ENCODE results near the gene FGF4. TPM values are rescaled to one million over a fixed set of nuclear protein-coding genes. Genes with fewer than 3 reads are reported as not detected.
"Not testable (repeated sequence)": the region's sequence is repeated elsewhere in the genome, so short reads cannot be mapped to it uniquely, and the experiment has no call there.

FGF4 gene
- total RNA-seq, 1 donor from 2014 or later, result not detected

GRCh38 chr11:69765498-69765995, 9.6 kb downstream of the FGF4 start:
- Histone ChIP-seq H3K27me3 (ENCODE audit: low read depth) (peaks cover 88% of the 10 kb centered on the region), H3K36me3 (no peaks in the 10 kb centered on the region), H3K27ac (replicated peaks) (no peak overlapping the region), H3K9me3 (replicated peaks) (peaks cover 9% of the 10 kb centered on the region), H3K4me3 (no peak overlapping the region), H3K4me1 (no peaks in the 10 kb centered on the region)
- TF ChIP-seq CTCF (IDR thresholded peaks at IDR 0.05; ENCODE audit: borderline replicate concordance), result no peak
- DNase-seq, result no peak
- intact Hi-C loops (cut with micrococcal nuclease), result no loop called here

GRCh38 chr11:69764918-69765317, 10.2 kb downstream of the FGF4 start:
- H3K4me3 ChIP-seq; H3K36me3 ChIP-seq; intact Hi-C loops (cut with micrococcal nuclease); H3K27ac ChIP-seq (replicated peaks); H3K9me3 ChIP-seq (replicated peaks); DNase-seq; H3K4me1 ChIP-seq: not testable (repeated sequence)
- H3K27me3 ChIP-seq (ENCODE audit: low read depth), result peaks cover 87% of the 10 kb centered on the region

- H3K27ac ChIP-seq (replicated peaks), result no peak overlapping the region
- TF ChIP-seq CTCF (IDR thresholded peaks at IDR 0.05; ENCODE audit: borderline replicate concordance), result no peak
- no peak overlapping the region for H3K4me3 ChIP-seq
- H3K27me3 ChIP-seq (ENCODE audit: low read depth), result peaks cover 72% of the 10 kb centered on the region
- H3K9me3 ChIP-seq (replicated peaks), result peaks cover 19% of the 10 kb centered on the region
- DNase-seq, result no peak
- H3K4me1 ChIP-seq, result no peaks in the 10 kb centered on the region
- no peaks in the 10 kb centered on the region for H3K36me3 ChIP-seq
- intact Hi-C loops (cut with micrococcal nuclease), result no loop called here
These were observed 14.8 kb downstream of the FGF4 start for GRCh38 chr11:69760319-69760718.

GRCh38 chr11:69752890-69753289, 22.3 kb downstream of the FGF4 start:
- H3K4me3 ChIP-seq, result no peak overlapping the region
- H3K4me1 ChIP-seq, result no peaks in the 10 kb centered on the region
- H3K9me3 ChIP-seq (replicated peaks), result peaks cover 13% of the 10 kb centered on the region
- no peak for TF ChIP-seq CTCF (IDR thresholded peaks at IDR 0.05; ENCODE audit: borderline replicate concordance)
- intact Hi-C loops (cut with micrococcal nuclease), result no loop called here
- H3K27ac ChIP-seq (replicated peaks), result no peak overlapping the region
- DNase-seq, result no peak
- H3K27me3 ChIP-seq (ENCODE audit: low read depth), result peaks cover 66% of the 10 kb centered on the region
- H3K36me3 ChIP-seq, result no peaks in the 10 kb centered on the region

GRCh38 chr11:69750875-69751597, 24.1 kb downstream of the FGF4 start:
- peaks cover 4% of the 10 kb centered on the region for H3K9me3 ChIP-seq (replicated peaks)
- DNase-seq, result no peak
- H3K27me3 ChIP-seq (ENCODE audit: low read depth), result peaks cover 79% of the 10 kb centered on the region
- intact Hi-C loops (cut with micrococcal nuclease), result no loop called here
- H3K4me1 ChIP-seq, result no peaks in the 10 kb centered on the region
- no peak overlapping the region for H3K27ac ChIP-seq (replicated peaks)
- no peaks in the 10 kb centered on the region for H3K36me3 ChIP-seq
- H3K4me3 ChIP-seq, result no peak overlapping the region
- TF ChIP-seq CTCF (IDR thresholded peaks at IDR 0.05; ENCODE audit: borderline replicate concordance), result no peak

- Histone ChIP-seq H3K9me3 (replicated peaks) (no peaks in the 10 kb centered on the region), H3K27me3 (ENCODE audit: low read depth) (peaks cover 86% of the 10 kb centered on the region), H3K4me1 (no peaks in the 10 kb centered on the region), H3K4me3 (no peak overlapping the region), H3K27ac (replicated peaks) (no peak overlapping the region), H3K36me3 (no peaks in the 10 kb centered on the region)
- DNase-seq, result no peak
- intact Hi-C loops (cut with micrococcal nuclease), result no loop called here
- no peak for TF ChIP-seq CTCF (IDR thresholded peaks at IDR 0.05; ENCODE audit: borderline replicate concordance)
These were observed 24.9 kb downstream of the FGF4 start for GRCh38 chr11:69750108-69750850.
